ENCODE measurements around the gene TRABD2A. TPM values are rescaled to one million over a fixed set of nuclear protein-coding genes. Genes with fewer than 3 reads are reported as not detected.

The TRABD2A gene
- total and polyA plus RNA-seq, 9 of the 15 experiments (the other 6 are each of a cell fraction or from before 2014, with no cell fraction given), result 0.07 to 0.45 (median 0.25) TPM

GRCh38 chr2:84856787-84857186, 24.1 kb downstream of the TRABD2A start (continued):
- TF ChIP-seq THRB (CRISPR knock-in tag; conservative IDR thresholded peaks at IDR 0.05) (no peak), RBM39 (optimal IDR thresholded peaks at IDR 0.05; ENCODE audit: low read depth, low read length) (no peak), COPS2 (conservative IDR thresholded peaks at IDR 0.05) (no peak), ZNF121 (CRISPR knock-in tag; conservative IDR thresholded peaks at IDR 0.05) (no peak), ZNF609 (CRISPR knock-in tag; IDR thresholded peaks at IDR 0.05; ENCODE audit: borderline replicate concordance) (no peak), ZBTB1 (CRISPR knock-in tag; IDR thresholded peaks at IDR 0.05; ENCODE audit: borderline replicate concordance, low read depth) (no peak), XRCC4 (IDR thresholded peaks at IDR 0.05; ENCODE audit: extremely low read depth, insufficient read depth, insufficient read length) (no peak), HOXB6 (CRISPR knock-in tag; IDR thresholded peaks at IDR 0.05; ENCODE audit: borderline replicate concordance) (no peak), RBM15 (IDR thresholded peaks at IDR 0.05; ENCODE audit: insufficient read depth, low read length) (no peak), PCBP2 (IDR thresholded peaks at IDR 0.05; ENCODE audit: low read depth, low read length, poor library complexity, severe bottlenecking) (no peak), PML (IDR thresholded peaks at IDR 0.05; ENCODE audit: low read length) (no peak), ZNF785 (CRISPR knock-in tag; IDR thresholded peaks at IDR 0.05) (no peak), SRF (CRISPR knock-in tag; IDR thresholded peaks at IDR 0.05) (peak in 1 of 2 experiments; percentile 92; a peak in 2 of 4 replicates), ZNF318 (IDR thresholded peaks at IDR 0.05; ENCODE audit: borderline replicate concordance in 1 of 2, low read depth in 1 of 2) (peak in 1 of 2 experiments; percentile 45; a peak in 1 of 4 replicates)
